Measurements from ENCODE around the gene INSR.

INSR gene

DNA sequence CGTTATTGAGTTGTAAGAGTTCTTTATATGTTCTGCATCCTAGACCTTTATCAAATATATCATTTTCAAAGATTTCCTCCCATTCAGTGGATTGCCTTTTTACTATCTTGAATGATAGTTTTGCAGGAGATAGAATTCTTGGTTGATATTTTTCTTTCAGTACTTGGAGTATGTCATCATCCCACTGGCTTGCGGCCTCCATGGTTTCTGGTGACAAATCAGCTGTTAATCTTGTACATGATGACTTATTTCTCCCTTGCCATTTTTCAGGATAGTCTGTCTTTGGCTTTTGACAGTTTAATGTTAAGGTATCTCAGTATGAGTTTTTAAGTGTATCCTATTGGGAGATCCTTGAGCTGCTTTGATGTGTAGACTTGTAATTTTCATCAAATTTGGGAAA lies 216.2 kb downstream of the INSR start:
- no peak for DNase-seq

DNA sequence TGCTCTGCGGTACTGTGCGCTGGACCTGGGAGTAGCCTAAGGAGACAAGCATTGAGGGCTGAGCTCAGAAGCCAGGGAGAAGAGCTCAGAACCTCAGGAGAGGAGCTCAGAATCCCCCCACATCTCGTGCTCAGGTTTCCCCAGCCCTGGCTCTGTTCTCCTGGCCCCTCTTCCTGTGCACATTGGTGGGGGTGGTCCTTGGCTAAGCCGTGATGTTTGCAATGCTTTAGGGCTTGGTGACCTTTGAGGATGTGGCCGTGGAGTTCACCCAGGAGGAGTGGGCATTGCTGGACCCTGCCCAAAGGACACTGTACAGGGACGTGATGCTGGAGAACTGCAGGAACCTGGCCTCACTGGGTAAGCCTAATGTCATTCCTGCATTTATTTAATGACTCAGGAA lies 218.1 kb downstream of the INSR start:
- DNase-seq, result no peak

DNA sequence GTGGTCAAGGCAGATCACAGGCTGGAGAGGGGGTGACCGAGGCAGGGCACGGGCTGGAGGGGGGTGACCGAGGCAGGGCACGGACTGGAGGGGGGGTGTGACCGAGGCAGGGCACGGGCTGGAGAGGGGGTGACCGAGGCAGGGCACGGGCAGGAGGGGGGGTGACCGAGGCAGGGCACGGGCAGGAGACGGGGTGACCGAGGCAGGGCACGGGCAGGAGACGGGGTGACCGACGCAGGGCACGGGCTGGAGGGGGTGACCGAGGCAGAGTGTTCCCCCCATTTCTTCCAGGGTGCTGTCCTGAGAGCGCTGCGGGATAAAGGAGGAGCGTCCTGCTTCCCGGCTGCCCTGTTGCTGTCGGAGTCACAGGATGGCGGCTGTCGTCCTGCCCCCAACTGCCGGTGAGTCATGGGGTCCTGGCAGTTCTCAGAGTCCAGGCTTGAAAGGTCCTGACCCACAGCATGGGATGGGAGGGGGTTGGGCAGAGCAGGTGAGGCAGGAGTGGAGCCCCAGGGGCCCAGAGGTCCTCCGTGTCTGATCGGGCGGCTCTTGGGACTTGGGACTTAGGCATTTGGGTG lies 219.4 kb downstream of the INSR start:
- DNase-seq, result no peak

DNA sequence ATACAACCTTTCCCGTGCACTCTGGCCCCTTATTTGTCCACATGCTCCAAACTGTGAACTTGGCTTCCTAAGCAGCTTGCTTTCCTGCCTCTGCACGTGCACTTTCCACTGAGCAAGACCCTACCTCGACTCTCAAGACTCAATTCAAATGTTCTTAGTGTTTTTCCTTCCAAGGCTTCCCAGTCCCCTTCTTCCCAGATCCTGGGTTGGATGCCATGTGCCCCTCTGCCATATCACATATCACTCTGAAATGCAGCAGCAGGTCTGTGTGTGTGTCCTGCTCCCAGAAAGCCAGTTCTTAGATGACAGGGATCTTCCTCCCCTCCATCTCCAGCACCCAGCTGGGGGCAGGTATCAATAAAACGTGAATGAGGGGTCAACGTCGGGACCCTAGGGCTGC lies 221.7 kb downstream of the INSR start:
- no peak for DNase-seq

DNA sequence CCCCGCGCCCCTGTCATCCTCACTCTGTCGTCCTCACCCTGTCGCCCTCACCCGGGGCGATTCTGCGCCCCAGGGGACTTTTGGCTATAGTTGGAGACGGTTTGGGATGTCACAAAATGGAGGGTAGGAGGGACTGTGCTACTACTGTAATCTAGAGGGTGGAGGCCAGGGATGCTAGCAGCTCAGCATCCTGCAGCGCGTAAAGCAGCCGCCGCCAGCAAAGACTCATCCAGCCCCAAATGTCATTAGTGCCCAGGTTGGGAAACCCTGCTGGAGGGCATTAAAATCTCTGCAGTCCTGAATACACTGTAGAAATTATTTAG lies 224.3 kb downstream of the INSR start:
- DNase-seq, result no peak

DNA sequence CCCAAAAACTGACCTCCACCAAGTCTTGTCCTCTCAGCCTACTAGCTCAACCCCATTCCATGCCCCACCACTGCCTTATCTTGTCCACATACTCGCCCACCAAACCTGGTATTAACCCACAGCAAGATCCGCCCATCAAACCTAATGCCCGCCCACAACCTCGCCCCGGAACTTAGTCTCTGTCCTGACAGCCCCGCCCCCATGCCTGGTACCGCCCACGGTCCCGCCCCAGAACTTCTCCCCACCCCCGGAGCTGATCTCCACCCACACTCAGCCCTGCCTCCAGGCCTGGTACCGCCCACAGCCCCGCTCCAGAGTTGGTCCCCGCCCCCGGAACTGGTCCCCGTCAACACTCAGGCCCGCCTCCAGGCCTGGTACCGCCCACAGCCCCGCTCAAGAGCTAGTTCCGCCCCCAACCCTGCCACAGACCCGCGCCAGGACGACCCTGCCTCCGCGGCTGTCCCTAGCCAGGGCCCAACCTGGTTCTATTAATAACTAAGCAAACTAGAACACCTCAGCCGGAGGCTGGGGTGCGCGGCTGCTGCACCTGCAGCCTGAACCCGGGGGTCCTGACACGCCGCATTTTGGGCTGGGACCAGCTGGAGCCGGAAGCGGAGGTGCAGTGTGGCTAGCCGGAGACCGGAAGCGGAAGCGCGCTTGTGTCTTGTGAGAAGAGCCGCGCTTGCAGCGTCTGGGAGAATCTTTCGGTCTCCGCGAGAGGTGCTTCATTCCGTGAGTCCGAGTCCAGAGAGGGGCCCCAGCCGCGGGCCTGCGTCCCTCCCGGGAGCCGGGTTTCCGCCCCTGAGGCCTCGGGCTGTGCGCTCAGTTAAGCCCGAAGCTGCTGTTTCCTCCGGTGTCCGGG lies 224.9 kb downstream of the INSR start, which contains the start of gene ZNF557:
Gene ZNF557, plus strand, starts transcription at position 662 of the 862 bp plus-strand sequence. CDS start 5,372 bp downstream, outside the sequence.
- peak; percentile 93 for DNase-seq

DNA sequence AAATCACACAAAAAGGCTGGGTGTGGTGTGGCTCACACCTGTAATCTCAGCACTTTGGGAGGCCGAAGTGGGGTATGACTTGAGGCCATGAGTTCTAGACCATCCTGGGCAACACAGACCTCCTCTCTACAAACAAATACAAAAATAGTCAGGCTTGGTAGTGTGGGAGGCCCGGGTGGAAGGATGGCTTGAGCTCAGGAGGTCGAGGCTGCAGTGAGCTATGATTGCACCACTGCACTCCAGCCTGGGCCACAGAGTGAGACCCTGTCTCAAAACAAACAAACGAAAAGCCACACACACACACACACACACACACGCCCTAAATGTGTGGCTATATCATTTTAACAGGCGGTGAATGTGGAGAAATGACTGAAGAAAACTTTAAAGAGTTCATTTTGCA lies 225.6 kb downstream of the INSR start:
- no peak for DNase-seq

DNA sequence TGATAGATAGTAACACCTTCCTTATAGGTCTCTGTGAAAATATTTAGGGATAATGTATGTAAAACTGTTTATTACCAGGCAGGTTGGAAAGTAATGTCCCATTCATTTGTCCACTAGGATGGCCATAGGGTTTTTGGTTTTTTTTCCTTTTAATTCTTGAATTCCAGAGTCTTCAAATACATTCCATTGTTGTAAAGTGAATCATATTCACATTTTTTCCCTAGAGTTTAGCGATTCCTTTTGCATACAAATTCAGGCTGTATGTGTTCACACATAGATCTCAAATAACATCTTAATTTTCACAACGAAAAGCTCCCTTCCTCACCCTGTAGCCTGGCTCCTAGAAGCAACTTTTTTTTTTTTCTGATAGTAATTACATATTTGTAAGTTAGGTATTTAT lies 226.5 kb downstream of the INSR start:
- DNase-seq, result no peak

DNA sequence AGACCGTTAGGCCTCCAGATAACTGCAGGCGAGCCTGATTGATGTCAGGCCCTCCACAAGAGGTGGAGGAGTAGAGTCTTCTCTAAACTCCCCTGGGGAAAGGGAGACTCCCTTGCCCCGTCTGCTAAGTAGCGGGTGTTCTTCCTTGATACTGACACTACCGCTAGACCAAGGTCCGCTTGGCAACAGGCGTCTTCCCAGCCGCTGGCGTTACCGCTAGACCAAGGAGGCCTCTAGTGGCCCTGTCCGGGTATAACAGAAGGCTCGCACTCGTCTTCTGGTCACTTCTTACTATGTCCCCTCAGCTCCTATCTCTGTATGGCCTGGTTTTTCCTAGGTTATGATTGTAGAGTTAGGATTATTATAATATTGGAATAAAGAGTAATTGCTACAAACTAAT lies 227.1 kb downstream of the INSR start:
- peak; percentile 34 for DNase-seq

DNA sequence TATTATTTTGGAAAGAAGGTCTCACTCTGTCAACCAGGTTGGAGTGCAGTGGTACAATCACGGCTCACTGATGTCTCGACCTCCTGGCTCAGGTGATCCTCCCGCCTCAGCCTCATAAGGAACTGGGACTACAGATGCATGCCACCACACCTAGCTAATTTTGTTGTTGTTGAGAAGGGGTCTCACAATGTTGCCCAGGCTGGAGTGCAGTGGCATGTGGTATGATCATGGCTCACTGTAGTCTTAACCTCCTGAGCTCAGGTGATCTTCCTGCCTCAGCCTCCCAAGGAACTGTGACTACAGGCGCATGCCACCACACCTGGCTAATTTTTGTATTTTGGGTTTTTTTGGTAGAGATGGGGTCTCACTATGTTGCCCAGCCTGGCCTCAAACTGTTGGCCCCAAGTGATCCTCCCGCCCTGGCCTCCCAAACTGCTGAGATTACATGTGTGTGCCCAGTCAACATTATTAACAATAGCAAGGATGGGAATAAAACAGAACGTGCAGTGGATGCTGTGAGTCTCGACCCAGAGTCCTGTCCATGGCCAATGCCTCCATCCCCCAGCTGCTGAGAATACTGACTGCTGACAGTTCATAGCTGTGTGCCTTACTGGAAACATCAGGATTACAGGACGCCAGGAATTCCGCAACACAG lies 230.3 kb downstream of the INSR start:
- no peak for DNase-seq

DNA sequence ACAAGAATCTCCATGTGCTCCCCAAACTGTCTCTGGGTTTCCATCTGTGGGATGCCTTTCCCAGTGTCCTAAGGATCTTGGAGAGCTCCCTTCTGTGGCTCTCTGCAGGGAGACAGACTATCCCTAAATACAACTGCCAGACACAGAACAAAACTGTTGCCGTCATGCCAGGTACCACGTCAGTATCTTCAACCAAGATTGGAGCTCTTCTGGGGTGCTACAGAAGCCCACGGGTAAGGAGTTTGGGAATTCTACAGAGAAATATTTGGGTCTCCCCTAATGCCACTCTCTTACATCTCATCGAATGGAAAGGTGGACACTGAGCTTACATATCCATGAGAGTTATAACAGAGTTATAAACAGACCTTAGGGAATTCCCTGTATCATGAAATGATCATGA lies 230.9 kb downstream of the INSR start:
- no peak for DNase-seq

All from NCI-H1092 (cell line).